Dermis blood vessel endothelial cell (primary cell): Measurements from ENCODE around the gene EXOC4. TPM values are rescaled to one million over a fixed set of nuclear protein-coding genes. Genes with fewer than 3 reads are reported as not detected.
"Not testable (repeated sequence)": the region's sequence is repeated elsewhere in the genome, so short reads cannot be mapped to it uniquely, and the experiment has no call there.

Source experiments
- DNase-seq: peaks from one replicate; pipeline ENCODE4 v3.0.0; 2010
- total RNA-seq: library from RNA; depleted of rRNA; stranded (reverse); fragments of >200 nt; gene quantifications from 2 replicates; pipeline ENCODE4 v1.2.3, GENCODE V29; 2014

EXOC4 gene
- total RNA-seq, 1 donor from 2014 or later = 112 TPM

DNA sequence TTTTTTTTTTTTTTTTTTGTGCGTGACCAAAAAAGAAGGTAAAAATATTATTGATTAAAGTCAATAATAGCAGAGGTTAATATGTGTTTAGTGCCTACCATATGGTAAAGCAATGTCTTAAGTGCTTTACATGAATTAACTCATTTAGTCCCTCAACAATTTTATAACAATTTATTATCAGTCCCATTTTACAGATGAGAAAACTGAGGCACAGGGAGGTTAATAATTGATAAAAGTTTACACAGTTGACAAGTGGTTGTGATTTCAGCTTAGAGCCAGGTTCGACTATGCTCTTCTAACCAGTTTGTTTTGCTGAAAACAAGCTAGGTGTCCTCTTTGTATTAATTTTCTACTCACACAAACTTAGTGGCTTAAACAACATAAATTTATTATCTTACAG is 67.0 kb downstream of the EXOC4 start:
- DNase-seq = no peak

DNA sequence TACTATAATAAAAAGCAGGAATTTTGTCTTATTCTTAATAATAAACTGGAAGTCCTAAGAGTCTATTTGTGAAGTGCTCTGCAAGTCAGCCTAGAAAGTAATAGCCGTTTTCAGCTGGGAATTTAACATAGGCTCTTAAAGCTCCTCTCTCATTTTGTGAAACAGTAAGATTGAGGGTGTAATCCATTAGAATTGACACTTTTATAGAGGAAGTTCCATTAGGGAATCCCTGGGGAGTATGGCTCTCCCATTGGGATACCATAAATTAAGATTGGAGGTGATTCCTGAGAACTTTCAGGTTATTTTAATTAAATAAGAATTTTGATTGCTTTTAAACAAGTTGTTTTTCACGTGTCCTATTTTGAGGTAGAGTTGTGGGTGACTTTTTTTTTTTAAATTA is 68.0 kb downstream of the EXOC4 start:
- DNase-seq = no peak

DNA sequence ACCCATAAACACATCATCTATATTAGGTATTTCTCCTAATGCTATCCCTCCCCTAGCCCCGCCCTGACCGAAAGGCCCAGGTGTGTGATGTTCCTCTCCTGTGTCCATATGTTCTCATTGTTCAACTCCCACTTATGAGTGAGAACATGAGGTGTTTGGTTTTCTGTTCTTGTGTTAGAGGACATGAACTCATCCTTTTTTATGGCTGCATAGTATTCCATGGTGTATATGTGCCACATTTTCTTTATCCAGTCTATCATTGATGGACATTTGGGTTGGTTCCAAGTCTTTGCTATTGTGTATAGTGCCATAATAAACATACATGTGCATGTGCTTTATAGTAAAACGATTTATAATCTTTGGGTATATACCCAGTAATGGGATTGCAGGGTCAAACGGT is 68.5 kb downstream of the EXOC4 start:
- DNase-seq = not testable (repeated sequence)

DNA sequence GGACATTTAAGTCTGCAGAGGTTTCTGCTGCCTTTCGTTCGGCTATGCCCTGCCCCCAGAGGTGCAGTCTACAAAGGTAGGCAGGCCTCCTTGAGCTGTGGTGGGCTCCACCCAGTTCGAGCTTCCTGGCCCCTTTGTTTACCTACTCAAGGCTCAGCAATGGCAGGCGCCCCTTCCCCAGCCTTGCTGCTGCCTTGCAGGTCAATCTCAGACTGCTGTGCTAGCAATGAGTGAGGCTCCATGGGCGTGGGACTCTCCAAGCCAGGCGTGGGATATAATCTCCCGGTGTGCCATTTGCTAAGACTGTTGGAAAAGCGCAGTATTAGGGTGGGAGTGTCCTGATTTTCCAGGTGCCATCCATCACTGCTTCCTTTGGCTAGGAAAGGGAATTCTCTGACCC is 73.9 kb downstream of the EXOC4 start:
- DNase-seq = not testable (repeated sequence)

DNA sequence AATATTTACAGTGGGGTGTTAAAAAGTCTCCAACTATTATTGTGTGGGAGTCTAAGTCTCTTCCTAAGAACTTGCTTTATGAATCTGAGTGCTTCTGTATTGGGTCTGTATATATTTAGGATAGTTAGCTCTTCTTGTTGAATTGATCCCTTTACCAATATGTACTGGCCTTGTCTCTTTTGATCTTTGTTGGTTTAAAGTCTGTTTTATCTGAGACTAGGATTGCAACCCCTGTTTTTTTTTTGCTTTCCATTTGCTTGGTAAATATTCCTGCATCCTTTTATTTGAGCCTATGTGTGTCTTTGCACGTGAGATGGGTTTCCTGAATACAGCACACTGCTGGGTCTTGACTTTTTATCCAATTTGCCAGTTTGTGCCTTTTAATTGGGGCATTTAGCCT is 75.1 kb downstream of the EXOC4 start:
- not testable (repeated sequence) for DNase-seq

DNA sequence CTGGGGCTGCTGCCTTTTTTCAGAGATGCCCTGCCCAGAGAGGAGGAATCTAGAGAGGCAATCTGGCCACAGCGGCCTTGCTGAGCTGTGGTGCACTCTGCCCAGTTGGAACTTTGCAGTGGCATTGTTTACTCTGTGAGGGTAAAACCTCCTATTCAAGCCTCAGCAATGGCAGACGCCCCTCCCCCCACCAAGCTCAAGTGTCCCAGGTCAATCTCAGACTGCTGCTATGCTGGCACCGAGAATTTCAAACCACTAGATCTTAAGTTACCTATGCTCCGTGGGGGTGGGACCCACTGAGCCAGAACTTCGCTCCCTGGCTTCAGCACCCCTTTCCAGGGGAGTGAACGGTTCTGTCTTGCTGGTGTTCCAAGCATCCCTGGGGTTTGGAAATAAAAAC is 77.2 kb downstream of the EXOC4 start:
- DNase-seq = no peak

DNA sequence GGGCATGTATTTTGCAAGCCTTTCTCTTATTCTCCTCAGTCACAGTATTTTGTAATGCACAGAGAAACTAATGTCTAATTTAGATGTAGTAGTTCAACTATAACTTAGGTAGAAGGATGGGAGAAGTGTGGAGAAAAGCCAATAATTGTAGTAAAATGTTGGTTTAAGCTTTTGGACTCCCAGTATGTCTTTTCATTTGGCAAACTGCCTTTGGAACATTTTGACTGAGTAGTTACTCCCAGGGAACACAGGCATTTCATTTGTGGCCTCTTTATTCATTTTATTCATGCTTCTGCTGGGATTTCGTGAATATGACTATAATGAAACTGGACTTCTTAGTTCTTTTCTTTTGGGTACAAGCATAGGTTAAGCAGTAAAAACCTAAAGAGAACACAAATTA is 79.0 kb downstream of the EXOC4 start:
- DNase-seq = no peak

DNA sequence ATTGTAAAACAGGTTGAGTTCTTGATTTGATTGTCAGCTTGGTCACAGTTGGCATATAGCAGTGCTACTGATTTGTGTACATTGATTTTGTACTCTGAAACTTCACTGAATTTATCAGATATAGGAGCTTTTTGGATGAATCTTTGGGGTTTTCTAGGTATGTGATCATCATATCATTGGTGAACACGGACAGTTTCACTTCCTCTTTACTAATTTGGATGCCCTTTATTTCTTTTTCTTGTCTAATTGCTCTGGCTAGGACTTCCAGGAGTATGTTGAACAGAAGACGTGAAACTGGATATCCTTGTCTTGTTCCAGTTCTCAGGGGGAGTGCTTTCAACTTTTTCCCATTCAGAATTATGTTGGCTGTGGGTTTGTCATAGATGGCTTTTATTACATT is 86.9 kb downstream of the EXOC4 start:
- no peak for DNase-seq

DNA sequence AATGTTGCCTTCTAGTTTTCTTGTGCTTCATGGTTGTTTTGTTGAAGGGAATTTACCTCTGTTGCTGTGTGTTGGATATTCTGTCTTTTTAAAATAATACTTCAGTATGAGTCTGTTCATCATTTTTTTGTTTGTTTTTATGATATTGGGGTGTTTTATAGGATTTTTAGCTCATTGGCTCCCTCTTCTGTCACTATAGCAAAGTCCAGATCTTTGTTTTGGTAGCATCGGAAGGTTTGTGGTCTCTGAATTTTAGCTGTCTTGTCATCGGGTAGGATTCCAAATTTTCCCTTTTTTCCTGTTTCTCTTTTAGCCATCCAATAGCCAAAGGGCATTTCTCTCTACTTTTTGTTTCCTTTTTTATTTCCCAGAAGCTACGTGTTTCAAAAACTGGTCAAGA is 91.4 kb downstream of the EXOC4 start:
- peak; percentile 49 for DNase-seq

DNA sequence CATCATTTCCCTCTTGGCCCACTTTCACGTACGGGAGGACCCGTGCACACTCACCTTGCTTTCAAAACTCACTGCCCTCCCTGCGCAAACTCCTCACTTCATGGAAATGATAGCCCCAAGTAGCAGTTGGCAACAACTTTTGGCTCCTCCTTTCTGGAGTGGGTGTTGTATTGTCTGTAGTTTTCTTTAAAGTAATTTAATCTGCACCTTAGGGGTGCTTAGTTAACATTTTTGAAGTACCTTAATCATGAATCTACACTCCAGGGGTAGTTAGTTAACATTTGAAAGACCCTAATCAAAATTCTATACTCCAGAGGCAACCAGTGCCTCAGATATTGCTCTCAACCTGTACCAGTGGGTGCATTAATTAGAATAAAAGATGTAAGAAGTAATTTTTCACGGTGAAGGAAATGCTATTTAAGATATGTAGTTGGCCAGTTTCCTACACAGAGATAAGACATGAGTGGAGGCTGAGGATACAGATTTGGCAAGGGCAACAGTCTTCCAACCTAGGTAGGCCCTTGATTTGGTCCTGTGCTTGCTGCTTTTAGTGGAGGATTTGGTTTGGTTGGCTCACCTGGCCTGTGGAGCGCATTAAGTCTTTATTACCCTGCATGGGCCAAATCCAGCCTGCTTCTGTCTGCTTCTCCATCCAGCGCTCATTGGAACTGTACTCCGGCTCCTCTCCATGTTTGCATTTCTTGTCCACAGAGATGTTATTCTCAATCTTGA is 93.0 kb downstream of the EXOC4 start:
- DNase-seq = no peak

DNA sequence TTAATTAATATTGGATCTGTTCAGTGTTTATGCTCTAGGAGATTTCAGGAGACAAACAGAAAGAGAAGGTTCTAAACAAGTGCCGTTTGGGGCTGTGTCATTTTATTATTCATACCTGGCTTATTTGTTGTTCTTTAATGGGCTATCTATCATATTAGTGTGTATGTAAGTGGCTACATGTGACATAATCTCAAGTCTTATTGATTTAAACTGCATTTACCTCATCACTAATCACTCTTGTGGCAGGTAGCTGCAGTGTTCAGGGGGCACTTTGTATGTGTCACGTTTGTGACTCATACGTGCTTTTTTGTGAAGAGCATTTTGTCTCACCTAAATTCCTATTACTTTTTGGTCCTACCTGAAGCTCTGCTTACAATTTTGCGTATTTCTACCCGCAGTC is 95.4 kb downstream of the EXOC4 start:
- DNase-seq = no peak

DNA sequence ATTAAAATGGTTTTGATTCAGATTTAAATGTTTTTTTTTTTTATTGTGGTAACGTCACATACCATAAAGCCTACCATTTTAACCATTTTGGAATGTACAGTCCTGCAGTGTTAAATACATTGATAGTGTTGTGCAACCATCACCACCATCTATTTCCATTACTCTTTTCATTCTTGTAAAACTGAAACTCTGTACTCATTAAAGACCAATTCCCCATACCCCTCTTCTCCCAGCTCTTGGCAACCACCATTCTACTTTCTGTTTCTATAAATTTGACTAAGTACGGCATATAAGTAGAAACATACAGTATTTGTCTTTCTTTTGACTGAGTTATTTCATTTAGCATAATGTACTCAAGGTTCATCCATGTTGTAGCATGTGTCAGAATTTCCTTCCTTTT is 96.2 kb downstream of the EXOC4 start:
- no peak for DNase-seq

DNA sequence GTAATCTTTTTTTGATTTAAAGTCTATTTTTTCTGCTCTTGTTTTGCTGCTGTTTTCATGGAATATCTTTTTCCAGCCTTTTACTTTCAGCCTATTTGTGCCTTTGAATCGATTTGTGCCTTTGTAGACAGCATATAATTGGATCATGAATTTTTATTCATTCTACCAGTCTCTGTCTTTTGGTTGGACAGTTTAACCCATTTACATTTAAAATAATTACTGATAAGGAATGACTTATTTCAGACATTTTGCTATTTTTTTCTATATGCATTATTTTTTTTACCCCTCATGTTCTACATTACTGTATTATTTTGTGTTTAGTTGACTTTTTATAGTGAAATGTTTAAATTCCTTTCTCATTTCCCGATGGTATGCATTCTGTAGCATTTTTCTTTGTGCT is 99.6 kb downstream of the EXOC4 start:
- no peak for DNase-seq

DNA sequence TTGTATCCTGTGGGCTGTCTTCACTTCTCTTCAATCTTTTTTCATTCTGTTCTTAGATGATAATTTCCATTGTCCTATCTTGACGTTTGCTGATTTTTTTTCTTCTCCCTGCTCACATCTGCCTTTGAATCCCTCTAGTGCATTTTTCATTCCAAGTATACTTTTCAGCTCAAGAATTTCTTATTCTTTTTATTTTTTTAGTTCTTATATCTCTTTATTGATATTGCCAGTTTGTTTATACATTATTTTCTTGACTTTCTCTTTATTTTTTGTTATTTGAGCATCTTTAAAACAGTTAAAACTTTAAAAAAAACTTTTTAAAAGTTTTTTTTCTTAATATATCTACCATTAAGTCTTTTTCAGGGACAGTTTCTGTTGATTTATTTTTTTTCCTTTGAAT is 100.9 kb downstream of the EXOC4 start:
- DNase-seq = no peak

DNA sequence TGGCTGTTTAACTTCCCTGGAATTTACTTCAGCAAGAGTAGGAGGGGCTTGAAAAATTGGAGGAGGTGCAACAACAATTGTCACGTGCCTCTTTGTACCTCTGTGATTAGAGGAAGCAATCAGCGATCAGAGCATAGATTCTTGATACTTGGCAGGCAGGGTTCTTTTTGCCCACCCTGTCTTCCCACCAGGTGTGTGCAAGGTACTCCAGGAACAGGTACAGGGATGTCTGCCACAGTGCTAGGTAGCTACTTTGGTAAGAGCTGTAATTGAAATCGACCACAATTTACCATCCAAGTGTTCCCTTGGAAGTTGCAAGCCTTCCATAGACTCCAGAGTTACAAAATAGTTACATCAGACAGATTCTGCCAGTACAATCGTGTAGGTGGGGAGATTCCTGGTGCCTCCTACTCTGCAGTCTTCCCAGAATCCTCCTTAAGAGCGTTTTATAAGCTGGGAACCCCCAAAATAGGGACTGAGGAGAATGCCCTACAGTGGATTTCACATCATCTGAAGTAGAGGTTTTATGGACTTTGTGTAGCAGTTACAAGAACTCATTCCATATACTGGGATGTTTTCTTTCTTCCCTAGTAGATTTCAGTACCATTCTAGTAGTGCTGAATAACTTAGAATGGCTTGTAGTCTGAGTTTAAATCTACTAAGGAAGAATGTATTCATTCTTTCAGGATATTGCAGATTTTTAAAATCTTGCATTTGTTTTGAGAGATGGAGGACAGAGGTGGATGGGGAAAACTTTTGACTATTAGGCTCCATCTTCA is 101.9 kb downstream of the EXOC4 start:
- DNase-seq = no peak

DNA sequence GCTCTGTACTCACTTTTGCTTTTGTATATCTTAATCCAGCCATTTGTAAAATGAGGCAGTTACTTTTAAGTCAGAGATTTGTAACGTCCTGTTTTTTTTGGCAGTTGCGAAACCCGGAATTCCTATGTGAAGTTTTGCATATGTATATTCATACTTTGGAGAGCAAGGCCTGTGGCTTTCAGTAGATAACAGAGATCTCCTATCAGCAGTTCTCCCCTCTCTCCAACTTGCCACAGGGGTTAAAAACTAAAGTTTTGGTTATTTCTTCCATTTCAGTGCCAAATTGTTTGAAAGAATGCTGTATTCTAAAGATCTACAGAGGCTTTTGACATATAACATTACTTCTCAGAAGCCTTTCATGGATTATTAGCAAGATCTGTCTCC is 102.4 kb downstream of the EXOC4 start:
- peak; percentile 69 for DNase-seq

DNA sequence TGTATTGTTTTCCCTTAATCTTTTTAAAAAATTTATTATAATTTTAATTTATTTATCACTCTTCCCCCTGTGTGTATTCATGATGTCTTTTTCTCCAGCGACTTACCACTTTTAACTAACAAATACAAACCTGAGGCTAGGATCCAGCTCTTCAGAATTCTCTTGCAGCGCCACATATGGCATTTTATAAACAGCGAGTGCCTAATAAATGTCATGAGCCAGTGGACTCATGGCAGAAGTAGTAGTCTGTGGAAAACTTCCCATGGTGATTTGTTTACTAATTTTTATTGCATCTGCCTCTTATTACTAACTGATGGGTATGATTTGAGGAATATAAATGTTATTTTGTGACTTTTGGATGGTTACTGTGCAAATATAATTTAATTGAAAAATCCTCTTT is 102.9 kb downstream of the EXOC4 start:
- DNase-seq = no peak

DNA sequence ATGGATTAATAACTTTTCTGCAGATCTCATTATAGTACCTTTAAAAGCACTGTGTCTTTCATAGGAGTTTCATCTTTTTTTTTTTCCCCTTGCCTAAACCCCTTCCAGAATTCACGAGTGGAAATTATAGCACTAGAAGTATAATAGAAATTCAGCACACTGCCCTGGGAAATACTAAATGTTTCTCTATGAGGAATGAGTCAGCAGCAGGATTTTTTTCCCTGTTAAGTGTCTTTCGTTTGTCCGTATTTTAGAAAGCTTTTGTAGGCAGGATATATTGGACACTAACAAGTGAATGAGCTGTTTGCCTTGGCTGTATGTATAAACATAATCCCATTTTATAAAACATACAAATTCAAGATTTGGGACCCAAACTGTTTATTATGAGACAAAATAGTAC is 105.8 kb downstream of the EXOC4 start:
- peak; percentile 38 for DNase-seq

DNA sequence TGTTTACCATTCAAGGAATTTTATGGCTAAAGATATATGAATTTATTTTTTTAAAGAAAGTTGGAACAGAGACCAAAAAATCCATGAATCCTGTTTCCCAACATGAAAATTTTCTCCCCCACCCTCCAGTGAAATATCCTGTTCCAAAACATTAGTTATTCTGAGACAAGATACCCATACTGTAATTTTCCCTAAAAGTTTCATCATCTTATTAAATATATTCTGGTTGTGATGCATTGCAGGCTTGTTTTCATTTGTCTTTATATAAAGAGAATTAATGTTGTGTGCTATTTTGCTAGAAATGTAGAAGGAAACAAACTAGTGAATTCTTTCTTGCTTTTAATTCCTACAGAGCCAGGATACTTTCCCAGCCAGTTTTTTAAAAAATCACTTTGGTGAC is 106.6 kb downstream of the EXOC4 start:
- no peak for DNase-seq

DNA sequence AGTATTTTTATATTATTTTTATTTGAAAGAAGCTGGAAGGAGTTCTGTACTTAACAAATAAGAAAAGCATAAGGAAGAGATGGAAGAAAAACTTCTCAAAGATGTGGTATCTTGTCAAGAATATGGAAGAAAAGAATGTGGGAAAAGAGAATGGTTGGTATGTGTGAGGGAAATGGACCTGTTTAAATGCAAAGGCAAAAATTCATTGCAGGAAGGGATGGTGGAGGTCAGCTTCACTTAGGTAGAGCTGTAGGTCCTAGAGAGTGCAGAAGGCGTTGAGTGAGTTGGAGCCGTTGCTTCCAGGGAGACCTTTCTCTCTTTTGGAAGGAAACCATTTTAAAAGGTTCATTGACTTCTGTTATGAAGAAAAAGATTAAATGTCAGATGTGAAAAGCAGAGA is 107.3 kb downstream of the EXOC4 start:
- DNase-seq = no peak

DNA sequence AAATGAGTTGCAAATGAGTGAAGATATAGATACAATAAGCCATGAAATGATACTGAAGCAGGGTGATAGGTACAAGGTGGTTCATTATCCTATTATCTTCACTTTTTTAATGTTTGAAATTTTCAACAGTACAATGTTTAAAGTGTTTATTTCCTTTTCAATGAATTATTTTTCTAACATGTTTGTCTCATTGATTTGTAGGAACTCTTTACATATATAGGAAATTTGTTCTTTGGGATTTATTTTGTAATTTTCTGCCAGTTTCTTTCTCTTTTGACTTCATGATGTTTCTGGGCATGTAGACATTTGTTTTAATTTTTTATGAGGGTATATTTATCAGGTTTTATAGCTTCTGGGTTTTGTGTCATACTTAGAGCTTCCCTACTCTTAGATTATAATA is 108.9 kb downstream of the EXOC4 start:
- no peak for DNase-seq

DNA sequence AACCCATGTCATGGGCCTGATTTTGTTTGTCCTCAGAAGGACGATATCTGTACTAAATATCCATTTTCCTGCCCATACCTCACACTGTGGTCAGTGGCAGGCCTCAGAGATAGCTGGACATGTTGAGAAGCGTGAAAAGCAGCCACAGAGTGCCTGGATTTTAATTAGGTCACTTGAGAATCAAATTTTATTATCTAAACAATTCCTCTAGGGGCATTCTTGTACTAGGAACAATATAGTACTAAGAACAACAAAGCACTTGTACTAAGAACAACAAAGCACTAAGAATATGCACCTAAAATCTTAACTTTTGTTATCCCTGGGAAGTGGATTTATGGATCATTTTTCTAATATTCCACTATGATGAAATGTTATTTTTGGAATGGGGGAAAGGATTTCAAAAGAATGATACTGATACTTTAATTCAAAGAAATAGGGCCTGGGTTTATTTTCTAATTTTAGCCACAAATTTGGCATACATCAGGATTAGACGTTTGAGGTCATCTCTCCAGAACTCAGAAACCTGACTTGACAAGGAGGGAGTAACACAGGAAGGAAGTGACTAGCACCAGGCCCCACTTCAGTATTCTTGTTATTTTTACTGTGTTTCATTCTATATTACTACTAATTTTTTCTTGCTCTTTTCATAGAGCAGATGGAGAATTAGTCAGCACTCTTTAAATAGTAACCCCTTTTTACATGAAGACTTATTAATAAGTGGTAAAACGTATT is 112.2 kb downstream of the EXOC4 start:
- peak; percentile 68 for DNase-seq

DNA sequence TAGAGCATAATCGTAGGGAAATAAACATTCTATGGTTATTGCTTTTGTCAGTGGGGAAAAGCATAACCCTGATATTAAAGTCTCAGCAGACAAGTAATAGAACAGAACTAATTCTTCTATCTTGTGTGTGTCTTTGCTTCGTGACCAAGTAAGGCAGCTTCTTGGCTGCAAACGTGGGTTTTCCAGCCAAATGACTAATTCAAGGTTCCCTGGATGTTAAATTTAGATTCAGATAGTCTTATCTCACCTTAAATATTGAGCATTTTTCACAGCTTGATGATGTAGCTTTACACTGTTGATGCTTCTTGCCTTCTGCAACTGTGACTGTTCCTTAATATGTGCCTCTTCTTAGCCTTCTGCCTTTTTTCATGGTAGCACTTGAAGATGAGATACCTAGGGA is 113.0 kb downstream of the EXOC4 start:
- peak; percentile 73 for DNase-seq

DNA sequence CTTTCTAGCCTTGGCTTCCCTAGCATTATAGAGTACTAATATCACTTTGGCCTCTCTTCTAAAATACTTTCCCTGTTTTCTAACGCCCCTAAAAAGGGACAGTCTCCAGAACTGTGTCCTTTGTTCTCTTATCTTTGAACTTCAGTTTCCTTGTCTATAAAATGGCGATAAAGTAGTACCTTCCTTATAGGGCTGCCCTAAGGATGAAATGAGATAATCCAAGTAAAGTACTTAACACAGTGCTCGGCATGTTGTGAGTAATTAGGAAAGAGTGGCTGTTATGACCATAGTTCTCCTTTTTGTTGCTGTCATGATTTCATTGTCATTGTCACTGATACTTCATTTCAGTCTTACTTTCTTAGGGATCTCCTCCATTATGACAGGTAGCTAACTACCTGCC is 114.7 kb downstream of the EXOC4 start:
- no peak for DNase-seq
